Occipital lobe (tissue), 2 donors: ENCODE measurements around the gene MOBP. TPM values are rescaled to one million over a fixed set of nuclear protein-coding genes. Genes with fewer than 3 reads are reported as not detected.

ENCODE experiments used
- DNase-seq: peaks from one replicate; lab custom pipeline; 2025; lab: John Stamatoyannopoulos, UW
- total RNA-seq: library from RNA; depleted of rRNA; stranded (reverse); fragments of >200 nt; gene quantifications from one replicate; pipeline ENCODE4 v1.2.3, GENCODE V29; 2014

MOBP gene
- total RNA-seq, 1 donor from 2014 or later, result 0.94 TPM

- no peak for DNase-seq
Observed at GRCh38 chr3:39541442-39541841, 74.0 kb downstream of the MOBP start.

GRCh38 chr3:39541917-39542329, 74.4 kb downstream of the MOBP start:
- no peak for DNase-seq

GRCh38 chr3:39542588-39542988, 75.1 kb downstream of the MOBP start:
- no peak for DNase-seq

GRCh38 chr3:39548282-39548681, 80.8 kb downstream of the MOBP start:
- DNase-seq, result no peak

GRCh38 chr3:39550354-39551051, 83.0 kb downstream of the MOBP start:
- DNase-seq, result no peak

Other genes starting within 250 kb of the MOBP start
- gene CX3CR1, start 187.6 kb upstream of the MOBP start, total RNA-seq, result 11.4 TPM
- gene CCR8, start 138.0 kb upstream of the MOBP start, total RNA-seq, result not detected
- 12.2 TPM for gene SLC25A38, start 84.3 kb upstream of the MOBP start, total RNA-seq
- gene RPSA, start 61.0 kb upstream of the MOBP start, total RNA-seq, result 1,286 TPM